CD8-positive, alpha-beta memory T cell (primary cell): ENCODE results near the gene ZNF385C. TPM values are rescaled to one million over a fixed set of nuclear protein-coding genes. Genes with fewer than 3 reads are reported as not detected.

Source experiments
- CTCF ChIA-PET: fragments of 350-600 bp; sonication (Branson Sonifier 250); formaldehyde crosslinking; loops from one replicate; lab custom pipeline; 2021; ENCODE audit warnings: antibody characterized with exemption; lab: Charles Lee
- POLR2A ChIA-PET: fragments of 350-600 bp; sonication (Branson Sonifier 250); formaldehyde crosslinking; loops from one replicate; lab custom pipeline; 2021; ENCODE audit warnings: antibody characterized with exemption; lab: Charles Lee
- DNase-seq, 5 donors: peaks; one replicate each; pipeline versions ENCODE4 v3.0.0 to v3.0.0-alpha.2; 2020 to 2022; ENCODE audit warnings: mixed read lengths in 1 of 5
- H3K27ac ChIP-seq: one replicate; pipeline ENCODE4 v1.7.0; 2013; ENCODE audit warnings: low read depth, mild to moderate bottlenecking, low read length, moderate library complexity
- H3K27me3 ChIP-seq: 2 replicates; pipeline ENCODE4 v1.7.0; 2013; ENCODE audit warnings: low read length, mild to moderate bottlenecking; ENCODE audit not compliant: insufficient read depth, poor library complexity, severe bottlenecking
- H3K36me3 ChIP-seq: 2 replicates; pipeline ENCODE4 v1.7.0; 2013; ENCODE audit warnings: mild to moderate bottlenecking, low read length, moderate library complexity; ENCODE audit not compliant: insufficient read depth
- H3K4me1 ChIP-seq: 2 replicates; pipeline ENCODE4 v1.7.0; 2013; ENCODE audit warnings: mild to moderate bottlenecking, low read length, moderate library complexity; ENCODE audit not compliant: insufficient read depth
- H3K4me3 ChIP-seq: 2 replicates; pipeline ENCODE4 v1.7.0; 2013; ENCODE audit warnings: mild to moderate bottlenecking, low read length
- H3K9me3 ChIP-seq: 2 replicates; pipeline ENCODE4 v1.7.0; 2013; ENCODE audit warnings: mild to moderate bottlenecking, low read length
- H3K27ac Mint-ChIP-seq, 8 donors: one replicate each; pipeline ENCODE4 v1.8.0; 2020 to 2021; ENCODE audit warnings: mixed read lengths in 8 of 8, mild to moderate bottlenecking in 6 of 8, inconsistent platforms in 3 of 8, moderate library complexity in 3 of 8
- H3K27me3 Mint-ChIP-seq, 2 donors: one replicate each; pipeline ENCODE4 v1.8.0; 2020 to 2021; ENCODE audit warnings: mixed read lengths in 2 of 2, mild to moderate bottlenecking in 1 of 2, moderate library complexity in 1 of 2
- H3K36me3 Mint-ChIP-seq, 3 donors: one replicate each; pipeline ENCODE4 v1.8.0; 2020 to 2021; ENCODE audit warnings: mixed read lengths in 3 of 3, inconsistent platforms in 1 of 3, mild to moderate bottlenecking in 1 of 3
- H3K4me1 Mint-ChIP-seq, 3 donors: one replicate each; pipeline ENCODE4 v1.8.0; 2020 to 2021; ENCODE audit warnings: mixed read lengths in 3 of 3, inconsistent platforms in 1 of 3, mild to moderate bottlenecking in 1 of 3
- H3K4me3 Mint-ChIP-seq, 7 donors: one replicate each; pipeline ENCODE4 v1.8.0; 2020 to 2021; ENCODE audit warnings: mixed read lengths in 7 of 7, mild to moderate bottlenecking in 6 of 7, moderate library complexity in 4 of 7, inconsistent platforms in 2 of 7
- H3K9me3 Mint-ChIP-seq, 5 donors: one replicate each; pipeline ENCODE4 v1.8.0; 2020 to 2022; ENCODE audit warnings: mixed read lengths in 5 of 5, mild to moderate bottlenecking in 3 of 5, moderate library complexity in 2 of 5, inconsistent platforms in 1 of 5
- polyA plus RNA-seq: library from polyadenylated mRNA; unstranded; fragments of 300-500 nt; fragmentation: Illumina TruSeq; gene quantifications from one replicate; pipeline ENCODE4 v1.2.3, GENCODE V29; 2021
- total RNA-seq, 2 experiments: library from RNA; stranded (reverse); gene quantifications; one replicate each; pipeline ENCODE4 v1.2.3, GENCODE V29; 2021

Gene ZNF385C
- total and polyA plus RNA-seq, 3 experiments from 2014 or later = not detected

- CTCF ChIA-PET = no interaction called here
- POLR2A ChIA-PET = no interaction called here
- peak overlapping the region in 1 of 7 donors; percentile 37 for H3K4me3 Mint-ChIP-seq
- Histone ChIP-seq H3K4me1 (peaks cover 5% of the 10 kb centered on the region), H3K27me3 (no peaks in the 10 kb centered on the region), H3K4me3 (no peak overlapping the region), H3K9me3 (no peaks in the 10 kb centered on the region), H3K36me3 (no peaks in the 10 kb centered on the region), H3K27ac (no peak overlapping the region)
- DNase-seq = no peak
- peaks cover 9 to 25% of the 10 kb centered on the region in 2 donors for H3K27me3 Mint-ChIP-seq
- peaks cover 0 to 1% (median 0%) of the 10 kb centered on the region in 3 donors for H3K36me3 Mint-ChIP-seq
- peaks cover 0 to 3% (median 0%) of the 10 kb centered on the region in 3 donors for H3K4me1 Mint-ChIP-seq
- no peaks in the 10 kb centered on the region for H3K9me3 Mint-ChIP-seq
- peak overlapping the region in 1 of 8 donors; percentile 81 for H3K27ac Mint-ChIP-seq
Measured at GRCh38 chr17:42034059-42034458, 64.2 kb downstream of the ZNF385C start.

GRCh38 chr17:42031584-42031983, 66.7 kb downstream of the ZNF385C start:
- Mint-ChIP-seq H3K36me3 (no peaks in the 10 kb centered on the region), H3K4me3 (no peak overlapping the region), H3K4me1 (peaks cover 0 to 3% (median 0%) of the 10 kb centered on the region in 3 donors), H3K27me3 (peaks cover 3 to 19% of the 10 kb centered on the region in 2 donors), H3K27ac (no peak overlapping the region), H3K9me3 (no peaks in the 10 kb centered on the region)
- H3K4me1 ChIP-seq = peaks cover 5% of the 10 kb centered on the region
- DNase-seq = no peak
- no peak overlapping the region for H3K27ac ChIP-seq
- ChIA-PET POLR2A (no interaction called here), CTCF (interaction anchor here (1.0 to 10.4 kb wide), 3 partner anchors 14 to 85 kb away, joined by 3 to 109 read pairs (median 3); partner anchors contain the start of genes DHX58, DNAJC7 and KAT2A)
- H3K27me3 ChIP-seq = no peaks in the 10 kb centered on the region
- H3K4me3 ChIP-seq = no peak overlapping the region
- H3K9me3 ChIP-seq = no peaks in the 10 kb centered on the region
- H3K36me3 ChIP-seq = no peaks in the 10 kb centered on the region

DNA sequence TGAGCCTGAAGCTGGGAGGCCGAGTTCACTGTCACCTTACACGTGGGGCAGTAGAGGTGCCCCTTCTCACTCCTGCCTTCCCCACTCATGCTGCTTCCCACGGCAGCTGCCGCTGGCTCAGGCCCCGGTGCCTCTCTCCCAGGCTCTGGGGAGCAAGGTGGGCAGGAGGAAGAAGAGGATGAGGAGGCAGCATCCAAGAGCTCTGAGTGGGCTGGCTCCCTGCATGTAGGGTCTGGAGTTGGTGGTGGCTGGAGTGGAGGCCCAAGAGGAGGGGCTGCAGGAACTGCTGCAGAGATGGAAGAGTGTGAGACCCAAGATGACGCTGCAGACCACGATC, 69.5 kb downstream of the ZNF385C start:
- H3K27ac Mint-ChIP-seq = no peak overlapping the region
- POLR2A ChIA-PET = no interaction called here

GRCh38 chr17:42027961-42028790, 70.1 kb downstream of the ZNF385C start:
- H3K27me3 Mint-ChIP-seq = peaks cover 0 to 12% of the 10 kb centered on the region in 2 donors
- Histone ChIP-seq H3K4me1 (peaks cover 6% of the 10 kb centered on the region), H3K27ac (no peak overlapping the region), H3K36me3 (peaks cover 10% of the 10 kb centered on the region), H3K9me3 (no peaks in the 10 kb centered on the region), H3K27me3 (no peaks in the 10 kb centered on the region), H3K4me3 (no peak overlapping the region)
- CTCF ChIA-PET = interaction anchor here (0.7 to 10.4 kb wide), 4 partner anchors 10 to 88 kb away, joined by 3 to 109 read pairs (median 3); partner anchors contain the start of genes DHX58 and KAT2A
- no peaks in the 10 kb centered on the region for H3K9me3 Mint-ChIP-seq
- peaks cover 0 to 16% (median 3%) of the 10 kb centered on the region in 3 donors for H3K36me3 Mint-ChIP-seq
- DNase-seq = no peak
- H3K27ac Mint-ChIP-seq = no peak overlapping the region
- POLR2A ChIA-PET = no interaction called here
- no peak overlapping the region for H3K4me3 Mint-ChIP-seq
- H3K4me1 Mint-ChIP-seq = peaks cover 3 to 5% (median 5%) of the 10 kb centered on the region in 3 donors

More for the DNA sequence above, 69.5 kb downstream of the ZNF385C start:
- CTCF ChIA-PET = interaction anchor here (0.7 to 10.4 kb wide), 3 partner anchors 11 to 88 kb away, joined by 3 to 109 read pairs (median 3); partner anchors contain the start of genes DHX58 and KAT2A
- DNase-seq = no peak
- H3K4me3 Mint-ChIP-seq = no peak overlapping the region
- Histone ChIP-seq H3K27me3 (no peaks in the 10 kb centered on the region), H3K36me3 (peaks cover 4% of the 10 kb centered on the region), H3K4me3 (no peak overlapping the region), H3K9me3 (no peaks in the 10 kb centered on the region), H3K4me1 (peaks cover 7% of the 10 kb centered on the region), H3K27ac (no peak overlapping the region)
- H3K36me3 Mint-ChIP-seq = peaks cover 0 to 10% (median 3%) of the 10 kb centered on the region in 3 donors
- peaks cover 4 to 5% (median 5%) of the 10 kb centered on the region in 3 donors for H3K4me1 Mint-ChIP-seq
- H3K27me3 Mint-ChIP-seq = peaks cover under 1 to 14% of the 10 kb centered on the region in 2 donors
- H3K9me3 Mint-ChIP-seq = no peaks in the 10 kb centered on the region

DNA sequence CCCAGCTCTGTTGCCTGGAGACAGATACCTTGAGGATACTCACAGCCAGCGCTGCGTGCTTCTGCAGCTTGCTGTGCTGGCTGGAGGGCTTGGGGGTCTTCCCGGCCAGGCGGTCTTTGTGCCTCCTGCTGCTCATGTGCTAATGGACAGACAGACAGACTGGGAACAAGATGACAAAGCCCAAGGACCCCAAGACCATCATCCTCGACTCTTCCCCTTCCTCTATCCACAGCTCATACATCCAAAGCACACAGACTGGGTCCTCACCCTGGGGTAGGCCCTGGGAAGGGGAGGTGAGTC, 70.7 kb downstream of the ZNF385C start:
- no peak overlapping the region for H3K4me3 Mint-ChIP-seq
- H3K27ac Mint-ChIP-seq = peak overlapping the region in 1 of 8 donors; percentile 32
- no peaks in the 10 kb centered on the region for H3K9me3 Mint-ChIP-seq
- Histone ChIP-seq H3K4me3 (no peak overlapping the region), H3K9me3 (no peaks in the 10 kb centered on the region), H3K27me3 (no peaks in the 10 kb centered on the region), H3K36me3 (peaks cover 16% of the 10 kb centered on the region), H3K4me1 (peaks cover 6% of the 10 kb centered on the region), H3K27ac (no peak overlapping the region)
- peaks cover 3 to 5% (median 5%) of the 10 kb centered on the region in 3 donors for H3K4me1 Mint-ChIP-seq
- peaks cover 0 to 12% of the 10 kb centered on the region in 2 donors for H3K27me3 Mint-ChIP-seq
- H3K36me3 Mint-ChIP-seq = peaks cover 0 to 21% (median 3%) of the 10 kb centered on the region in 3 donors
- ChIA-PET POLR2A (no interaction called here), CTCF (interaction anchor here (1.3 to 10.4 kb wide), 3 partner anchors 9 to 89 kb away, joined by 3 to 109 read pairs (median 3); partner anchors contain the start of genes DHX58 and KAT2A)
- no peak for DNase-seq

DNA sequence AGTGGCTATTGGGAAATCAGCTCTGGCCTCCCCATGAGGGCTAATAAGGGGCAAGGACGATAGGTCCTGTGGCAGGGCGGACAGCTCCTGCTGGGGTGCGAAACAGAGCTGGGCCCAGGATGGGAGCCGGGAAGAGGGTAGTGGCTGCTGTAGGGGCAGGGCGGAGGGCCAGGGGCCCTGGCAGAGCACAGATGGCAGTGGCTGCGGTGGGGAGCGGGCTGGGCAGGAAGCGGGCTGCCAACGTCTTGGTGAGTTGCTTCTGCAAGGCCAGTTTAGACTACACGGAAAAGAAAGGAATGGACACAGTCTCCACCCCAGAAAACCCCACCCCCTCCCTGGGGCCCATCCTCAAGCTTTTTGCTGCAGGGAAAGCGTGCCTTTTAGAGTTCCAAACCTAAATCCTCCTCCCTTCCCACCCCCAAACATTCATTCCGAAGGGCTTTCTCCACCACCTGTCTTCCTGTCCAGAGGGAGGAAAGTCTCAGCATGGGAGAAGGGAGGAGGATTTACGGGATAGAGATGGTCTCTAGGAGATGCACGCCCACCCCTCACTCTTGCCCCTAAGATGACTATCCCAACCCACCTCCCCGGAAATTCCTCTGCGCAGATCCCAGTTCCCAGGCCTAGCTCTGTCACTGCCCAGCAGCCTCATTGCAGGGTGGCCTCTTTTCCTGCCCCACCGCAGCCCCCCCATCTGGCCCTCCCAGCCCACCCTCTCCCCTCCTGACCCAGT, 71.2 kb downstream of the ZNF385C start:
- Histone ChIP-seq H3K9me3 (no peaks in the 10 kb centered on the region), H3K27ac (no peak overlapping the region), H3K4me1 (peaks cover 6% of the 10 kb centered on the region), H3K27me3 (no peaks in the 10 kb centered on the region), H3K36me3 (peaks cover 21% of the 10 kb centered on the region), H3K4me3 (no peak overlapping the region)
- DNase-seq = no peak
- POLR2A ChIA-PET = interaction anchor here (1.3 kb wide), 1 partner anchor 23 kb away, joined by 3 read pairs; no protein-coding TSS in a partner anchor
- H3K27me3 Mint-ChIP-seq = peaks cover 0 to 9% of the 10 kb centered on the region in 2 donors
- peak overlapping the region in 2 of 8 donors; percentile 32 to 88 for H3K27ac Mint-ChIP-seq
- H3K4me1 Mint-ChIP-seq = peaks cover 5 to 9% (median 8%) of the 10 kb centered on the region in 3 donors
- H3K4me3 Mint-ChIP-seq = no peak overlapping the region
- CTCF ChIA-PET = interaction anchor here (1.0 to 10.4 kb wide), 5 partner anchors 10 to 90 kb away, joined by 3 to 109 read pairs (median 7); partner anchors contain the start of genes DHX58, DNAJC7 and KAT2A
- no peaks in the 10 kb centered on the region for H3K9me3 Mint-ChIP-seq
- peaks cover 0 to 26% (median 5%) of the 10 kb centered on the region in 3 donors for H3K36me3 Mint-ChIP-seq

DNA sequence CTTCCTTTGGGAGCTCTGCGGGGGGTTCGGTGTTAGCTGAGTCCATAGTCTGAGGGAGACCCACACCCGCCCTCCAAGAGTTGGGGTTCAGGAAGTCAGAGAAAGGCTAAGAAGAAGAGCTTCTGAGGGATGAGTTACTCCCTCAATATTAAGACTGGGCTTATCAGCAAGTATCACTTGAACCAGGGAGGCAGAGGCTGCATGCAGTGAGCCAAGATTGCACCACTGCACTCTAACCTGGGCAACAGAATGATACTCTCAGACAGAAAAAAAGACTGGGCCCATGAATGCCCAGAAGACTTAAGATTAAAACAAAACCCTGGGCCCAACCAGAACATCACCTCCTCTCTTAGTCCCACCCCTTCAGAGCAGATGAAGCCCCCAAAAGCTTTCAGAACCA, 72.3 kb downstream of the ZNF385C start:
- ChIA-PET POLR2A (interaction anchor here (0.6 to 1.3 kb wide), 2 partner anchors 10 to 24 kb away, joined by 3 to 6 read pairs; no protein-coding TSS in a partner anchor), CTCF (interaction anchor here (1.0 to 10.4 kb wide), 12 partner anchors 9 to 381 kb away, joined by 3 to 109 read pairs (median 5); partner anchors contain the start of genes CNP, DHX58, DNAJC7 and KAT2A)
- no peaks in the 10 kb centered on the region for H3K27me3 ChIP-seq
- peaks cover 21% of the 10 kb centered on the region for H3K36me3 ChIP-seq
- H3K4me1 Mint-ChIP-seq = peaks cover 11 to 17% (median 17%) of the 10 kb centered on the region in 3 donors
- H3K9me3 Mint-ChIP-seq = no peaks in the 10 kb centered on the region
- H3K9me3 ChIP-seq = no peaks in the 10 kb centered on the region
- H3K27ac ChIP-seq = no peak overlapping the region
- H3K36me3 Mint-ChIP-seq = peaks cover 0 to 32% (median 5%) of the 10 kb centered on the region in 3 donors
- no peak overlapping the region for H3K4me3 Mint-ChIP-seq
- H3K27ac Mint-ChIP-seq = no peak overlapping the region
- peaks cover 0 to 9% of the 10 kb centered on the region in 2 donors for H3K27me3 Mint-ChIP-seq
- H3K4me3 ChIP-seq = no peak overlapping the region
- no peak for DNase-seq
- peaks cover 13% of the 10 kb centered on the region for H3K4me1 ChIP-seq
